Measurements from ENCODE around the gene SLC30A2. TPM values are rescaled to one million over a fixed set of nuclear protein-coding genes. Genes with fewer than 3 reads are reported as not detected.
"Not testable (repeated sequence)": the region's sequence is repeated elsewhere in the genome, so short reads cannot be mapped to it uniquely, and the experiment has no call there.

Gene SLC30A2, protein sequence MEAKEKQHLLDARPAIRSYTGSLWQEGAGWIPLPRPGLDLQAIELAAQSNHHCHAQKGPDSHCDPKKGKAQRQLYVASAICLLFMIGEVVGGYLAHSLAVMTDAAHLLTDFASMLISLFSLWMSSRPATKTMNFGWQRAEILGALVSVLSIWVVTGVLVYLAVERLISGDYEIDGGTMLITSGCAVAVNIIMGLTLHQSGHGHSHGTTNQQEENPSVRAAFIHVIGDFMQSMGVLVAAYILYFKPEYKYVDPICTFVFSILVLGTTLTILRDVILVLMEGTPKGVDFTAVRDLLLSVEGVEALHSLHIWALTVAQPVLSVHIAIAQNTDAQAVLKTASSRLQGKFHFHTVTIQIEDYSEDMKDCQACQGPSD
- 1.3 and 1.5 TPM in 2 replicates for total RNA-seq
- 0.16 and 1.8 TPM in 2 replicates for polyA plus RNA-seq

- Histone ChIP-seq H3K27ac (no peak within 1 kb of the TSS), H3K36me3 (no peaks in the 10 kb centered on the region), H3K4me1 (ENCODE audit: low read depth) (peaks cover 11% of the 10 kb centered on the region), H3K27me3 (peaks cover 66% of the 10 kb centered on the region), H3K9me3 (ENCODE audit: low read depth) (no peaks in the 10 kb centered on the region), H3K4me3 (peak within 1 kb of the TSS; percentile 15)
- DNase-seq (ENCODE audit: low read depth in 1 of 2, low spot score in 1 of 2): peak in 1 of 2 donors; percentile 57
- no peak for TF ChIP-seq CTCF (IDR thresholded peaks at IDR 0.05; ENCODE audit: low read depth, low read length)
These were observed at the start of gene SLC30A2 for GRCh38 chr1:26045722-26046245. TSS of gene SLC30A2 (minus strand) at chr1:26046118. CDS start at chr1:26045896, 222 bp downstream.

- peak overlapping the region; percentile 98 for H3K27ac ChIP-seq
- peak; percentile 29 for TF ChIP-seq CTCF (IDR thresholded peaks at IDR 0.05; ENCODE audit: low read depth, low read length)
- no peaks in the 10 kb centered on the region for H3K9me3 ChIP-seq (ENCODE audit: low read depth)
- H3K4me1 ChIP-seq (ENCODE audit: low read depth): peaks cover 41% of the 10 kb centered on the region
- no peak overlapping the region for H3K4me3 ChIP-seq
- peak; percentile 36 to 68 for DNase-seq (ENCODE audit: low read depth in 1 of 2, low spot score in 1 of 2)
- no peaks in the 10 kb centered on the region for H3K36me3 ChIP-seq
- no peaks in the 10 kb centered on the region for H3K27me3 ChIP-seq
These were observed 48.9 kb upstream of the SLC30A2 start for GRCh38 chr1:26094677-26095383.

- no peaks in the 10 kb centered on the region for H3K9me3 ChIP-seq (ENCODE audit: low read depth)
- peak; percentile 36 to 93 for DNase-seq (ENCODE audit: low read depth in 1 of 2, low spot score in 1 of 2)
- peak overlapping the region; percentile 98 for H3K27ac ChIP-seq
- peaks cover 41% of the 10 kb centered on the region for H3K4me1 ChIP-seq (ENCODE audit: low read depth)
- no peak for TF ChIP-seq CTCF (IDR thresholded peaks at IDR 0.05; ENCODE audit: low read depth, low read length)
- H3K27me3 ChIP-seq: no peaks in the 10 kb centered on the region
- H3K36me3 ChIP-seq: no peaks in the 10 kb centered on the region
- H3K4me3 ChIP-seq: no peak overlapping the region
These were observed 48.3 kb upstream of the SLC30A2 start for GRCh38 chr1:26094076-26094669.

DNA sequence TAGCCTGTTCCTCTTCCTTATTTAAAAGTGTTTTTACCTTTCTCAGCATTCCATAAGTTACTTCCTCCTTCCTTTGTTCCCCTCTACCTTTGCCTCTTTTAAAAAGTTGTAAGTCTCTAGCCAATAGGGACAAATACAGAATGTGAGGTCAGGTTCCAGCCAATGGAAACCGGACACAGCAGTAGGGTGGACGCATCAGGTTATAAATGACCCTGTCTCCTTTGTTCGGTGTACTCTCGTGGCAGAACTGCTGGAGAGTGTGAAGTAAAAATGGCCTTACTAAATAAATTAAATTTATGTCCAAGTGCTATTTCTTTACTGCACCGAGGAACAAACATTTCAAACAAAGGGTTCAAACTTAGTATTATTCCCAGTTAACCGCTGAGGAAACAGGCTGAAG is 47.7 kb upstream of the SLC30A2 start:
- not testable (repeated sequence) for H3K27me3 ChIP-seq; H3K4me3 ChIP-seq; DNase-seq (ENCODE audit: low read depth in 1 of 2, low spot score in 1 of 2); H3K36me3 ChIP-seq; H3K9me3 ChIP-seq (ENCODE audit: low read depth)
- Histone ChIP-seq H3K27ac (peak overlapping the region; percentile 98), H3K4me1 (ENCODE audit: low read depth) (peaks cover 41% of the 10 kb centered on the region)

GRCh38 chr1:26092422-26092821 is 46.5 kb upstream of the SLC30A2 start:
- DNase-seq (ENCODE audit: low read depth in 1 of 2, low spot score in 1 of 2): no peak
- Histone ChIP-seq H3K4me3 (no peak overlapping the region), H3K4me1 (ENCODE audit: low read depth) (peaks cover 34% of the 10 kb centered on the region), H3K27ac (peak overlapping the region; percentile 98), H3K27me3 (no peaks in the 10 kb centered on the region), H3K36me3 (no peaks in the 10 kb centered on the region), H3K9me3 (ENCODE audit: low read depth) (no peaks in the 10 kb centered on the region)
- TF ChIP-seq CTCF (IDR thresholded peaks at IDR 0.05; ENCODE audit: low read depth, low read length): no peak

Data from cardiac muscle cell (in vitro differentiated cells and primary cell).